SKM-1 (cell line): ENCODE measurements around the gene SP1.
A peak's percentile ranks its signal among the peaks of the same experiment; 100 is the strongest.
"Not testable (repeated sequence)": the region's sequence is repeated elsewhere in the genome, so short reads cannot be mapped to it uniquely, and the experiment has no call there.

ENCODE experiments used
- DNase-seq: peaks from one replicate; lab custom pipeline; 2025; ENCODE audit not compliant: unreplicated experiment; lab: John Stamatoyannopoulos, UW

SP1 gene

DNA sequence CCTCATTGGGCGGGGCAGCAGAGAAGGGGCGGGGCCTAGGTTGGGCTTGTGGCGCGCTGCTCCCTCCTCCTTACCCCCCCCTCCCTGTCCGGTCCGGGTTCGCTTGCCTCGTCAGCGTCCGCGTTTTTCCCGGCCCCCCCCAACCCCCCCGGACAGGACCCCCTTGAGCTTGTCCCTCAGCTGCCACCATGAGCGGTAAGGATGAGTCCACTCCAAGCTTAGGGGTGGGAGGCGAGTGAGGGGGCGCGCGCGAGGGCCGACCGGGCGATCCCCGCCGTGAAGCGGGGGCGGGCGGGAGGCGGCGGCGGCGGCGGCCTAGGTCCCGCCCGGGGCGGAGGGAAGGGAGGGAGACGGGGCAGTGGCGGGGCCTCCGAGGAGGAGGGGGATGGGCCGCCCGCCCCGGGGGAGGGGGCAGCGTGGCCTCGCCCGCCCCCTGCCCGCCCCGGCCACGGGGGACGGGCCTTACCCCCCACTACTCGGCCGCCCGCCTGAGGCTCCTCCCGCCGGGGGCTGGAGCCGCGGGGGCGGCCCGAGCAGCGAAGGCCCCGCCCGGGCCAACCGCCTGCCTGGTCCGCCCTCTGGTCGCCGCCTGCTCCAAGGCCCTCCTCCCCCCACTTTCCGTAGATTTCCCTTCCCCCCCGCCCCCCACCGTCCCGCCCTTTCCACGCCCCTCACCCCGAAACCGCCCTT, at the start of gene SP1:
TSS of gene SP1 (plus strand) at position 73 of the 690 bp plus-strand sequence. CDS start at position 189, 116 bp downstream.
- peak; percentile 50 for DNase-seq

DNA sequence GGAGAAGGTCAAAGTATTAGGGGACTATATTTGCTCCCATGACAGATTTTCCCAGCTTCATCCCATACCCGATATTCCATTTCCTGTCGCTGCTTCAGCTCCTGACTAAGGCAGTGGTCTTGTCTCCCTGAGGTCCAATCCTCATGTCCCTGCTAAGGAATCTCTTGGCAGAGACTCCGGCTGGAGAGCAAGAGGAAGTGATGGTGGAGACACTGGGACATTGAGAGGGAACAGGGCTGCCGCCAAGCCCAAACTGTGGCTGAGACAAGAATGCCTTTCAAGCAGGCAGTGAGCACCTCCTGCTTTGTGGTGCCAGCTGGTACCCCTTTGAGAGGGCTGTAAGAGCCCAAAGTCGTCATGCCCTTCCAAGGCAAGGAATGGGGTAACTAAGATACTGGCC, 49.3 kb upstream of the SP1 start:
- DNase-seq: no peak

DNA sequence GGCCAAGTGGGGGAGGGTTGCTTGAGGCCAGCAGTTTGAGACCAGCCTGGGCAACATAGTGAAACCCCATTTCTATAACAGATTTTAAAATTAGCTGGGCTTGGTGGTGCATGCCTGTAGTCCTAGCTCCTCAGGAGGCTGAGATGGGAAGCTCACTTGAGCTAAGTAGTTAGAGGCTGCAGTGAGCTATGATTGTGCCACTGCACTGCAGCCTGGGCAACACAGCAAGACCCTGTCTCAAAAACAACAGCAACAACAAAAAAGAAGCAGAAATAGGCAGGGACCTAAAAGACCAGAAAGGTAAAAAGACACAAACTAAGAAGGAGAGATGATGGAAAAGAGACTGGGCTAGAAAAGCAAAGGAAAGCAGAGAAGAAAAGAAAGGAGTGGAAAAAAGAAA, 47.6 kb upstream of the SP1 start:
- not testable (repeated sequence) for DNase-seq

DNA sequence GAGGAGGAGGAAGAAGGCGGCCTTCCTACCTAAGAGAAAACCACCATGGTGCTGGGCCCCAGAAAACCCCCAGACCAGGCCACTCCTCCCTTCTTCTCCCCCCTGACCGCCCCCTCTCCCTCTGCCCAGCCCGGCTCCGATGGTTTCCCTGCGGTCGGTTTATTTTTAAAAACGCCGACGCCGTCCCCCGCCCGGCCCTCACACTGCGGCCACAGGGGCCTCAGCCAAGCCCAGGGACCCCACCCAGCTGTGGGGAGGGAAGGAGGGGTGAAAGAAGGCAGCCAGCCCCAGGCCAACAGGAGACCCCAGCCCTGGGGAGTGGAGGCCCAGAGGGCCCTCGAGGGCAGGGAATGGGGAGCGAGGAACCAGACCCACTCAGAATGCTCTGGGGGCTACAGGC, 47.2 kb upstream of the SP1 start:
- no peak for DNase-seq

DNA sequence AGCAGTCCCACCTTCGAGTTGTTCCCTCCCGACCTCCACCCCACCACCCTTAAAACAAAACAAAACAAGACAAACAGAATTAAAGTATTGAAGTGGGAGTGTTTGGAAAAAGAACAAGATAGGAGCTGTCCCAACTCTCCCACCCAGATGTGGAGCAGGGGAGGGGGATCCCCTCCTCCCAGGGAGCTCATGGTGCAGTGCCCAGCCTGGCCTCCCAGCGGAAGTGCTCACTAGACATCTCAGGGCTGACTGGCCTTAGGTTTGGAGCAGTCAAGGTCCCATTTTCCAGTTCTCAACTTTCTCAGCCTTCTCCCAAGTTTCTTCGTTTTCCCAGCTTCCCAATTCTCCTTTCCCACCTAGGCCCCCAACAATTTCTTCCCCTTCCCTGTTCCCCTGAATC, 46.7 kb upstream of the SP1 start:
- no peak for DNase-seq

DNA sequence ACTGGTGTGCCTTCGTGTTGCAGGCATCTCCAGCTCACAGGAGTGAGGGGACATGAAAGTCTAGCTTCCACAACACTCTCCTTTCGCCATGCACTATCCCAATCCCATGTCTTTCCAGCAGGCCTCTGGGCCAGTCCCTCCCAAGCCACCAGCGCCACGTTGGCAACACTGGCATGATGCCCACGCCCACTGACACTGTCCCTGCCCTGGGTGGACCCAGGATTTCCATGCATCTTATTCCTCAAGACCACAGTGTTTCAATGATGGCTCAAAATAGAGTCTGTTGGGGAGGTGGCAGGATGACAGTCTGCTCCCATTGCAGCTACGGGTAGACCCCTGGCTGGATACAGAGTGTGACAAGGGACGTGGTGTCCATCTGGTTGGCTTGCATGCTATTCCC, 46.1 kb upstream of the SP1 start:
- no peak for DNase-seq

DNA sequence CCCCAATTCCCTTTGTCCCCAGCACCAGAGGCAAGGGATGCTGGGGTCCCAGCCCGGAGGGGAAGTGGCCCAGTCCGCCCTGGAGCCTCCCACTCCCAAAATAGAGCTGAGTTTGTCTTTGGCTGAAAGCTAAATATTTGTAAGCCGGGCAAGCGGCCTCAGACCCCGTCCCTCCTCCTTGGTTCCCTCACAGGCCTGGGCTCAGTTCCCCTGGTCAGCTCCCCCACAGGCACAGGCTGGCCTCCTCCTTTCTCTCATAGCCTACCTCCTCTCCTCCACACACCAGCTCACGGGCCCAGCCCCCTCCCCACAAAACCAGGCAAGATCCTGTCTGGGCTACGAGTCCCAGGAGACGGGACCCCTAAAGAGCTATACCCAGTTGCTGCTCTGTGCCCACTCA, 45.2 kb upstream of the SP1 start:
- DNase-seq: no peak

DNA sequence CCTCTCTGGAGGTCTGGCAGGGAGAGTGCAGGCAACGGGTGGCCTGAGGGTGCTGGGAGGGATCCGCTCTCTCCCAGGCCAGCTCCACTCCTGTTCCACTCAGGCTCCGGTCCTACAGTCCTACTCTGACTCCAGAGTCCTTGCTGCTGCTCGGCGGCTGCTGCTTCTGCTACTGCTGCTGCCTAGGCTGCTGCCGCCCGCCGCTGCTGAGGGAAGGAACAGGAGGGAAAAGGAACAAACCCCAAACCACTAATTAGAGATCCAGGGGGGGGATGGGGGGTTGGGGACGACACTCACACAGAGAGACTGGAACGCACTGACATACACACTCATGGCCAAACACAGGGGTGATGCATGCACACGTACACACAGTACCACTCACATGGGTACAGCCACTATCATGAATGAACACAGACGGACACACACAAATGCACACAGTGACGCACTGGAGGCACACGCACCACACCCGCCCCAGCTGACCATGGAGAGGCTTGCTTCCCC, 43.7 kb upstream of the SP1 start, which contains the start of gene SP7:
TSS of gene SP7 (minus strand) at position 174 of the 501 bp plus-strand sequence. CDS start 708 bp downstream, outside the sequence.
- no peak for DNase-seq

DNA sequence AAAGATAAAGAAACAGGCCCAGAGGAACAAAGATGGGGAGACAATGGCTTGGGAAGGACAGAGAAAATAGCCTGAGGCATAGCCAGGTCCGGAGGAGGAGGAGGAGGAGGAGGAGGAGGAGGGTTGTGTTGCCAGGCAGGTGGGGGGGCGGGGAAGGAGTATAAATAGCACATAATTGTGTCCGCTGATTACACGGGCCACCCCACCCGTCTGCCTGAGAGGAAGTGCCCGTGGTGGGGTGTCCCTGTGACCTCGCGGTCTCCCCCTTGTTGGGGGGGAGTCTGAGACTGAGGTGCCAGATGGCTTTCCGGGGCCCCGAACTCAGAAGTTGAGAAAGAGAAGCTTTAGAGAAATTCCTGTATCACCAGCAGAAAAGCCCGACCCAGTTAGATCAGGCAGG, 42.0 kb upstream of the SP1 start:
- no peak for DNase-seq

DNA sequence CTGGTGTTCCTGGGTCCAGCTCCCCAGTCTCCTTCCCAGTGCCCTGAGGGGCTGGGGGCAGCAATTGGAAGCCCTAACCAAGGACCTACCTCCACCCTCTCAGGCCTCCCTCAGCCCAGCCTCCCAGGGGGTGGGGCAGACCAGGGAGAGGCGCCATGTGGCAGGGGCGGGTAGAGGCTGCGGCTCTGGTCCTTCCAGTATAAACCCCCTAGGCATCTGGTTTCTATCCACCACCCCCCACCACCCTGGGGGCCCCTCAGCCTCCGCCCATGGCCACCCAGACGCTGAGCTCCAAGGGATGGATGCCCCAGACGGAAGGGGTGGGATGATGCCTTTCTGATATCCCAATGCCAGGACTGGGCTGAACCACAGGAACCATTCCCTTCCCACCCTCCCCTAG, 41.1 kb upstream of the SP1 start:
- no peak for DNase-seq

DNA sequence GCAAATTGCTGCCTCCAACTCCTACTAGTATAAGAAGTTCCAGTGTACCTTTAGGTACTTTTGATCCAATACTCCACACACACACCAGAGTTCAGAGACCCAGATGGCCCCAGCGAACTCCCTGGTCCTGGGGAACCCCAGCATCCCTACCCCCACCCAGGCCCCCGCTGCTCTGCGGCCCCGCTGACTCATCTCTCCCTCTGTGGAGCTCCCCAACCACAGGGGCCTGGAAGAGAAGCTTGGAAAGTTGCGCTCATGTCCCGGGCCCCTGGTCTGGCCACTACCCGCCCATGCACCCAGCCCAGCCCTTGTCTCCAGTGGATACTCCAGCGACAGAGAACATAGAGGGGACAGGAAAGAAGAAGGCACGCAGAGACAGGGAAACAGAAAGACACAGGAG, 39.6 kb upstream of the SP1 start:
- DNase-seq: no peak

DNA sequence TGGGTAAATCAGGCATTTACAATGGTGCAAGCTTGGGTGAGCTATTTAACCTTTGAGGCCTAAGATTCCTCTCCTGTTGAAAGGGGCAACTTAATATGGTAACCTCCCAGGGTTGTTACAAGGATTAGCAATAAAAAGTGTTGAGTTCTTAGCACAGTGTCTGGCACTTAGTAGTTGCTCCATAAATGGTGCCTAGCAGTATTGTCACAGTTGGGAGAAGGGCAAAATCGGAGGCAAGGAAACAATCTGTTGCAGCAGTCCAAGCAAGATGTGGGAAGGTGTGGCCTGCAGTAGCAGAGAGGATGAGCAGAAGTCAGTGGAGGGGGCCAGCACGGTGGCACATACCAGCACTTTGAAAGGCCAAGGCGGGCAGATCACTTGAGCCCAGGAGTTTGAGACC, 36.5 kb upstream of the SP1 start:
- DNase-seq: no peak

DNA sequence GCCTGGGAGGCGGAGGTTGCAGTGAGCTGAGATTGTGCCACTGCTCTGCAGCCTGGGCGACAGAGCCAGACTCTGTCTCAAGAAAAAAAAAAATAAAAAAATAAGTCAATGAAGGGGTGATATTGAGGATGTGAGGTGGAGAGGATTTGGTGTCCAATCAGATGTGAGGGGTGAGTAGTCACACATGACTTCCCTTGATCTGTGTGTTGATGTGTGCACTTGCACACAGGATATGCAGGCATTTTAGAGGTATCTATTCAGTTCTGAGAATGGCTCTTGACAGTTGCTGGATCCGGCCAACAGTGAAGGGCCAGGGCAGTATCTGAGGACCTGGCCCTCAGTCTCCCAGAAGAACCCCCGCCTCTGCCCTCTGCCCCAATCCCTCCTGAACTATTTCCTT, 36.0 kb upstream of the SP1 start:
- no peak for DNase-seq

DNA sequence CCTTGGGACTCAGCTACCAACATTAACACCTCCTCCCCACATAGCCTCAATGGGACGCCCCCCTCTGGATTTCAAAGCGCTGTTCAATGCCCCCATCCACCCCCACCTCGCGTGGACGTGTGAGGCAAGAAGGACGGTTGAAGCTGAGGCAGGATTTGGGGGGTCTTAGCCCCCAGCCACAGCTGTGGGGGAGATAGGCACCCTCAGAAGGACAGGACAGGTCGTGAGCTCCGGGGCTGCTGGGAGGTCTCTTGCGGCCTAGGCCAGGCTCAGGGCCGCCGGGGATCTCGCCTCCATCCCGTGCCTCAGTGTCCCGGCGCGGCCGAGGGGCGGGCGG, 35.5 kb upstream of the SP1 start:
- no peak for DNase-seq

DNA sequence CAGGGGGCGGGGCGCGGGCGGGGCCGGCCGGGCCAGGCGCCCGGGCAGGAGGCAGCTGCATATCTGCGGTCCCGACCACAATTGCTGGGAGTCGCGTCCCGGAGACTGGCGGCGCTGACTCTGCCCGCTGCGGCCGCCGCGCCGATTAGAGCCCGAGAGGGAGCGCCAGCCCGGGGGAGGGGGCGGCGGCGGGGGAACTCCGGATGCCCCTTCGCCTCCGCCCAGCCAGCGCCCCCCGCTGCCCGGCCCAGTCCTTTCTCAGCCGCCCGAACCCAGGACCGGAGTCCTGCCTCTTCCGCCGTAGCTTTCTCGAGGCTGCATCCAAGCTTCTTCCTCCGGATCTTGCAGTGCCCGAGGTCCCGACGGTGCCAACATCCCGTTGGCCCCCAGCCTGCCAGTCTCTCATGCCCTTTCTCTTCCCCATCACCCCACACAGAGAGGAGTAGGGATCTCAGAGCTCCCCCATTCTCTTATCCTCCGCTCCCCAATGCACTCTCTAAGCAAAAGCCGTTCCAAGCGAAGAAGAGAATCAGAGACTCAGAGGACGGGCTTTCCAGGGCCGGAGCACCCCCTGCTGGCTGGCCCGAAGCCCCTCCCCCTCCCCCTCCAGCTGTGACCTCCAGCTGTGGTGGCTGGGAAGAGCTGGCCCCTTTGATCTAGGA, 35.0 kb upstream of the SP1 start:
- peak; percentile 20 for DNase-seq

DNA sequence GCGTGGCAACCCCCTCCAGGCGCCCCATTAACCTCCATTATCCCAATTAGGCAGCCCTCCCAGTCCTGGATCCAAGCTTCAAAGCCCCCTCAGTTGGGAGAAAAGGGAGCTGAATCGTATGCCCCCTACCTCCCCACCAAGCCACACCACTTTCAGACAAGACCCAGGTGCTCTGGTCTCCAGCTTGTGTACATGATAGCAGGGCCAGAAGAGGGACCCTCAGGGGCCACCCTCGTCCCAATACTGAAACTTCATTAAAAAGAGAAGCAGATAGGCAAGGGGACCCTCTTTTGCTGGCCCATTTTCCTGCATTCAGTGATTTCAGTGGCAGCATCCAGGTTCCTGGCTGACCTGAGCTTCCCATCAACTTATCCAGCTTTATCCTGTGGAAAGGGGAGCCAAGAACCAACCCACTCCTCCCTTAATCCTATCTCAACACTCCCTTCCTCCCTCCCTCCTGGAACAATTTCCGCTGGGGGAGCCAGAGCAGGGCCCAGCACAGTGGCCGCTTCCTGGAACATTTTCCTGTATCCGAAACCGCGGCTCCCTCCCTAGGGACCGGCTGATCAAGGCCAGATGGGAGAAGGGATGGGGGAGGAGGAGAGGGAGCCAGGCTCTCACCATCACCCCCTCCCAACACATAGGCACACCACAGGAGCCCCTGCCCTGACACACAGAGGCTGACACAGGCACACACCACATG, 34.3 kb upstream of the SP1 start:
- no peak for DNase-seq

DNA sequence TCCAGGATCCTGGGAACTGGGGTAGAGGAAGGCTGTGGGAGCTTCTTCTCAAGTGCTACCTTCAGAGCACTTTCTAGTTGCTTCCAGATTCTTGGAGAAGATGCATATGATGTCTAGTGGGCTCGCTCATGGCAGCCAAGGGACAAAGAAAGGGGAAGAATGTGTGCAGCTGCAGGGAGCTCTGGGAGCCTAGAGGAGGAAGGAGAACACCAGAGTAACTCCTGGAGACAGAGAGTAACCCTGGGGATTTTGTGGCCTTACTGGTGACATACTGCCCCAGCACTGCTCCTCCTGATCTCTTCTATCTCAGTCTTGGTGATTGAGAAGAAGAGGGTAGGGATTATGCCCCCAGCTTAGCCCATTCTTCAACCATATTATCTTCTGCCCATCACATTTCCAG, 33.5 kb upstream of the SP1 start:
- DNase-seq: no peak

DNA sequence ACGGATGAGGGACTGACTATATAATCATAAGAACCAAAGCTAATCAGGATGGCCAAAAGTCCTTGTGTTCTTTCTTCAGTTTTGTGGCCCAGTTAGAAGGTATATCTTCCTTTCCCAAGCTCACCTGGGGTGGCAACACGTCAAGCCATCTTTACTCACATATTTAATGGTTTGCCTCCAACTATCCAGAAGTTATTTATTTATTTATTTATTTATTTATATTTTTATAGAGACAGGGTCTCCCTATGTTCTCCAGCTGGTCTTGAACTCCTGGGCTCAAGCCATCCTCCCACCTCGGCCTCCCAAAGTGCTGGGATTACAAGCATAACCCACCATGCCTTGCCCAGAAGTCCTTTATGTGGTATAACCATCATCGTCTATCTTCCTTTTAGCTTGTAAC, 32.1 kb upstream of the SP1 start:
- no peak for DNase-seq

DNA sequence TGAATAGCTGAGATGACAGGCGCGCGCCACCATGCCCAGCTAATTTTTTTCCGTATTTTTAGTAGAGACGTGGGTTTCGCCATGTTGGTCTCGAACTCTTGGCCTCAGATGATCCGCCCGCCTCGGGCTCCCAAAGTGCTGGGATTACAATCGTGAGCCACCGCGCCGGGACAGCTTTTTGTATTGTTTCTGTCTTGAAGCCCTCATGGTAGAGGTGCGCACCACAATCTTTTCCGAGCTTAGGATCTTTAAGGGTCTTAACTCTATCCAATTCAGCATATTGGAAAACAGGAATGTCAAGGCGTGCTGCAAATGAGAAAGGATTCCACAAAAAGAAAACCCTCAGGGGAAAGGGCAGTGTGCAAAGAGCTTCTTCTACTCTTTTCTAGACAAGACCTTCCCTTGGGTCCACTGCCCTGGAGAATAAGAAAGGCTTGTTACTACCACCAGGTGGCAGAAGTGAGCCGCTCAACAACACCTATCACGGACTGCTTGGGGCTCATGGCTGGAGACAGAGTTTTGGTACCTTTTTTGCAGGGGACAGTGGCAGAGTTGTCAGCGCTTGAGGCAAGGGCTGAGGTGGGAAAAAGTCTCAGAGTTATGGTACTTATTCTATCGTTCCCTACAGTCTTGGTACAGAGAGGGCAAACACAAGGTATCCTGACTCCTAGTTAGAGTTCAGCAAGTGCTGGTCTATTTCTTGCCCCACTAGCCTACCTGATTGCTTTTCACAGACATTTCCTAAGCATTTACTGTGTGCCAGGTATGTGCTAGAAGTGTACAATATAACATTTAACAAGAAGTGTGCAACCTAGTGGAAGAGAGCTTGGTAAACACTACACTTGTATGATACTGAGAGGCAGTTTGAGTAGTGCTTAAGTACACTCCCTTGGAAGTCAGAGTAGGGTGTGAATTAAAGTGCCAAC, 27.4 kb upstream of the SP1 start:
- peak; percentile 13 for DNase-seq

DNA sequence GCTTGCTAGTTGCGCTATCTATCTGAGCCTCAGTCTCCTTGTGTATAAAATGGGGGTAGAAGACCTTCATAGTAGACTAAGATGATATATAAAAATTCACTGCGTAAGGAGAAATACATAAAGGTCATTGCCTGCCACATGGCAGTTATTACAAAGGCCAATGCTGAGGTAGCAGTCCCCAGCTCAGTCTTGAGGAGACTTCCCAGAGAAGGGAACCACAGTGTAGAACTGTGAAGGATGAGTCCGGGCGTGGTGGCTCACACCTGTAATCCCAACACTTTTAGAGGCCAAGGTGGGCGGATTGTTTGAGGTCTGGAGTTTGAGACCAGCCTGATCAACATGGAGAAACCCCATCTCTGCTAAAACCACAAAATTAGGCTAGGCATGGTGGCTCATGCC, 26.7 kb upstream of the SP1 start:
- no peak for DNase-seq

DNA sequence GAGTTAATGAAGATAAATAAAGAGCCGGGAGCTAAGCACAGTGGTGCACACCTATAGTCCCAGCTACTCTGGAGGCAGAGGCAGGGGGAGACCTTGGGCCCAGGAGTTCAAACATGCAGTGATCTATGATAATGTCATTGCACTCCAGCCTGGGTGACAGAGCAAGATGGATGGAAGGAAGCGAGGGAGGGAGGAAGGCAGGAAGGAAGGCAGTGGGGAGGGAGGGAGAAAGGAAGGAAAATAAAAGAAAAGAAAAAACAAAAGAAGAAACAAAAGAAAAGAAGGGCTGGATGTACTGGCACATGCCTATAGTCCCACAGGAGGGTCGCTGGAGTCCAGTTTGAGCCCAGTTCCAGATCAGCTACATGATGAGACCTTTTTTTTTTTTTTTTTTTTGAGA, 24.9 kb upstream of the SP1 start:
- DNase-seq: no peak
